Measurements from ENCODE around the gene RNF223. TPM values are rescaled to one million over a fixed set of nuclear protein-coding genes. Genes with fewer than 3 reads are reported as not detected.

RNF223 gene
- total and polyA plus RNA-seq, 2 donors (not counting 3 experiments of a cell fraction or from before 2014, with no cell fraction given): not detected

GRCh38 chr1:1092894-1093609 is 18.9 kb upstream of the RNF223 start:
- FAIRE-seq: no peak
- no peaks in the 10 kb centered on the region for H4K20me1 ChIP-seq (replicated peaks; ENCODE audit: control insufficient read depth, extremely low read depth, insufficient read depth, low read length)
- intact Hi-C loops (cut with micrococcal nuclease): no loop called here
- no peak overlapping the region for H3K4me2 ChIP-seq (ENCODE audit: insufficient read depth, low read length)
- H3K9ac ChIP-seq (replicated peaks; ENCODE audit: extremely low read depth, insufficient read depth, low read length): no peak overlapping the region
- no peak for DNase-seq (ENCODE audit: low read depth, low spot score)
- no peaks in the 10 kb centered on the region for H3K36me3 ChIP-seq (ENCODE audit: control insufficient read depth in 2 of 2, extremely low read depth in 1 of 2, insufficient read depth in 2 of 2, low read length in 2 of 2)
- H3K4me3 ChIP-seq (replicated peaks in 1 of 3; ENCODE audit: insufficient read depth in 1 of 3, low read depth in 1 of 3, low read length in 3 of 3): no peak overlapping the region
- dilution Hi-C loops (cut with MboI; ENCODE audit: extremely low pct_ligation_motif_present, low sequenced_read_pairs): no loop called here
- no peaks in the 10 kb centered on the region for H3K27me3 ChIP-seq (ENCODE audit: control insufficient read depth in 2 of 2, insufficient read depth in 2 of 2, low read length in 2 of 2)
- ChIA-PET POLR2A (no interaction called here), CTCF (no interaction called here)
- H3K9me1 ChIP-seq (replicated peaks; ENCODE audit: control insufficient read depth, extremely low read depth, insufficient read depth, low read length): no peaks in the 10 kb centered on the region
- no peak overlapping the region for H2AFZ ChIP-seq (ENCODE audit: low read depth, low read length)
- H3K4me1 ChIP-seq (ENCODE audit: control insufficient read depth, extremely low read depth, insufficient read depth, low read length): no peaks in the 10 kb centered on the region
- no peaks in the 10 kb centered on the region for H3K9me3 ChIP-seq (replicated peaks; ENCODE audit: control insufficient read depth, insufficient read depth, low read length)
- no peak overlapping the region for H3K27ac ChIP-seq (ENCODE audit: insufficient read depth, low read depth, low read length)
- no peaks in the 10 kb centered on the region for H3K79me2 ChIP-seq (ENCODE audit: control insufficient read depth, insufficient read depth, low read length)
- no TSS peak for BruUV-seq (replicated peaks)
- TF ChIP-seq POLR2AphosphoS5 (IDR thresholded peaks at IDR 0.05; ENCODE audit: insufficient read depth, low read depth, low read length): no peak
- no peak for TF ChIP-seq JUN (IDR thresholded peaks at IDR 0.05; ENCODE audit: borderline replicate concordance, insufficient read depth, insufficient read length, low read depth)
- no peak for TF ChIP-seq EZH2 (IDR thresholded peaks at IDR 0.05; ENCODE audit: borderline replicate concordance, low read depth, low read length, severe bottlenecking)
- no peak for TF ChIP-seq MYC (IDR thresholded peaks at IDR 0.05; ENCODE audit: low read depth, low read length)
- TF ChIP-seq POLR2A (IDR thresholded peaks at IDR 0.05; ENCODE audit: low read depth, low read length): no peak
- no peak for TF ChIP-seq FOS (IDR thresholded peaks at IDR 0.05; ENCODE audit: borderline replicate concordance, insufficient read depth, low read length)
- TF ChIP-seq, protein P1, sequence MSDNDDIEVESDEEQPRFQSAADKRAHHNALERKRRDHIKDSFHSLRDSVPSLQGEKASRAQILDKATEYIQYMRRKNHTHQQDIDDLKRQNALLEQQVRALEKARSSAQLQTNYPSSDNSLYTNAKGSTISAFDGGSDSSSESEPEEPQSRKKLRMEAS (IDR thresholded peaks at IDR 0.05; ENCODE audit: insufficient read depth, insufficient read length): no peak
- TF ChIP-seq GATA2 (IDR thresholded peaks at IDR 0.05; ENCODE audit: insufficient read depth, insufficient read length, low read depth, low read length): no peak
- no peak for TF ChIP-seq CTCF (IDR thresholded peaks at IDR 0.05; ENCODE audit: extremely low read depth in 1 of 2, insufficient read depth in 1 of 2, low read depth in 1 of 2, low read length in 2 of 2)
